Measurements from ENCODE around the gene NR2C2. TPM values are rescaled to one million over a fixed set of nuclear protein-coding genes. Genes with fewer than 3 reads are reported as not detected.

NR2C2 gene
- total RNA-seq, 1 donor from 2014 or later, result 57.5 TPM

- H3K4me3 Mint-ChIP-seq (ENCODE audit: unreplicated experiment), result no peak overlapping the region
- H3K27ac Mint-ChIP-seq (ENCODE audit: unreplicated experiment), result peak overlapping the region; percentile 52
- H3K27me3 Mint-ChIP-seq (ENCODE audit: unreplicated experiment), result peaks cover 3% of the 10 kb centered on the region
- no peaks in the 10 kb centered on the region for H3K36me3 Mint-ChIP-seq (ENCODE audit: unreplicated experiment)
- peaks cover 4% of the 10 kb centered on the region for H3K4me1 Mint-ChIP-seq (ENCODE audit: low read depth, unreplicated experiment)
- no peak for DNase-seq
- TF ChIP-seq CTCF (IDR thresholded peaks at IDR 0.05; ENCODE audit: partially characterized antibody, unreplicated experiment), result peak; percentile 82
- no peaks in the 10 kb centered on the region for H3K9me3 Mint-ChIP-seq (ENCODE audit: unreplicated experiment)
Observed at GRCh38 chr3:14925729-14926591, 21.4 kb upstream of the NR2C2 start.

GRCh38 chr3:14926592-14926991 is 20.8 kb upstream of the NR2C2 start:
- peaks cover 4% of the 10 kb centered on the region for H3K4me1 Mint-ChIP-seq (ENCODE audit: low read depth, unreplicated experiment)
- no peak overlapping the region for H3K27ac Mint-ChIP-seq (ENCODE audit: unreplicated experiment)
- no peak for DNase-seq
- H3K27me3 Mint-ChIP-seq (ENCODE audit: unreplicated experiment), result peaks cover 3% of the 10 kb centered on the region
- TF ChIP-seq CTCF (IDR thresholded peaks at IDR 0.05; ENCODE audit: partially characterized antibody, unreplicated experiment), result no peak
- no peak overlapping the region for H3K4me3 Mint-ChIP-seq (ENCODE audit: unreplicated experiment)
- H3K9me3 Mint-ChIP-seq (ENCODE audit: unreplicated experiment), result no peaks in the 10 kb centered on the region
- H3K36me3 Mint-ChIP-seq (ENCODE audit: unreplicated experiment), result no peaks in the 10 kb centered on the region

GRCh38 chr3:14927308-14927707 is 20.1 kb upstream of the NR2C2 start:
- H3K9me3 Mint-ChIP-seq (ENCODE audit: unreplicated experiment), result no peaks in the 10 kb centered on the region
- no peak overlapping the region for H3K27ac Mint-ChIP-seq (ENCODE audit: unreplicated experiment)
- H3K4me1 Mint-ChIP-seq (ENCODE audit: low read depth, unreplicated experiment), result peaks cover 4% of the 10 kb centered on the region
- no peak for TF ChIP-seq CTCF (IDR thresholded peaks at IDR 0.05; ENCODE audit: partially characterized antibody, unreplicated experiment)
- no peaks in the 10 kb centered on the region for H3K36me3 Mint-ChIP-seq (ENCODE audit: unreplicated experiment)
- DNase-seq, result no peak
- H3K27me3 Mint-ChIP-seq (ENCODE audit: unreplicated experiment), result peaks cover 3% of the 10 kb centered on the region
- H3K4me3 Mint-ChIP-seq (ENCODE audit: unreplicated experiment), result no peak overlapping the region

DNA sequence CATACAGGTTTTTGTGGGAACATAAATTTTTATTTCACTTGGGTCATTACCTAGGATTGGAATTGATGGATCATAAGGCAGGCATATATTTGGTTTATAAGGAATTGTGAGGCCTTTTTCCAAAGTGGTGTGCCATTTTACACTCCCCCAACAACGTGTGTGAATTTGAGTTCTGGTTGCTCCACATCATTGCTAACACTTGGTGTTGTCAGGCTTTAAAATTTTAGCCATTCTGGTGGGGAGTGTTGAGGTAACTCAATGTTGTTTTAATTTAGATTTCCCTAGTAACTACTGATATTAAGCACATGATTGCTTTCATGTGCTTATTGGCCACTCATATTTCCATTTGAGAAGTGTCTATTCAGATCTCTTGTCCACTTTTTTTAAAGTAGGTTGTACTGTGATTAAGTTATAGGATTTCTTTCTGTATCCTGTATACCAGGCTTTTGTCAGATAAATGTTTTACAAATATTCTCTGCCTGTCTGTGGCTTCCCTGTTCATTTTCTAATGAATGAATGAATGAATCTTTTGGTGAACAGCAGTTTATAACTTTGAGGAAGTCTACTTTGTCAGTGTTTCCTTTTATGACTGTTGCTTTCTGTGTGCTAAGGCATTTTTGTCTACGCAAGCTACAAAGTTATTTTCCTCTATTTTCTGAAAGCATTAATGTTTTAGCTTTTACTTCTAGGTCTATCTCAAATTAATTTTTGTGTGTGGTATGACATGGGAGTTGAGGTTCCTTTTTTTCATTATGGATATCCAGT is 17.9 kb upstream of the NR2C2 start:
- Mint-ChIP-seq H3K4me3 (ENCODE audit: unreplicated experiment) (no peak overlapping the region), H3K36me3 (ENCODE audit: unreplicated experiment) (no peaks in the 10 kb centered on the region), H3K4me1 (ENCODE audit: low read depth, unreplicated experiment) (peaks cover 17% of the 10 kb centered on the region), H3K9me3 (ENCODE audit: unreplicated experiment) (no peaks in the 10 kb centered on the region), H3K27me3 (ENCODE audit: unreplicated experiment) (peaks cover 2% of the 10 kb centered on the region), H3K27ac (ENCODE audit: unreplicated experiment) (no peak overlapping the region)
- no peak for TF ChIP-seq CTCF (IDR thresholded peaks at IDR 0.05; ENCODE audit: partially characterized antibody, unreplicated experiment)
- no peak for DNase-seq
